Central memory CD8-positive, alpha-beta T cell (primary cell): Measurements from ENCODE around the gene NUSAP1.
"Not testable (repeated sequence)": the region's sequence is repeated elsewhere in the genome, so short reads cannot be mapped to it uniquely, and the experiment has no call there.

Source experiments
- ATAC-seq: fragments of 150-1000 bp; cut with Tn5 transposase; replicated peaks from 2 replicates; pipeline ENCODE4 v1.10.0; 2022; ENCODE audit warnings: mild to moderate bottlenecking, moderate FRiP score, moderate number of reproducible peaks; ENCODE audit not compliant: poor library complexity, severe bottlenecking; ENCODE audit errors: extremely low read depth
- DNase-seq, 2 donors: peaks; one replicate each; pipeline ENCODE4 v3.0.0; 2021; ENCODE audit warnings: low spot score in 2 of 2
- H3K27ac Mint-ChIP-seq: one replicate; pipeline ENCODE4 v1.8.0; 2022; ENCODE audit warnings: low read depth, mild to moderate bottlenecking, moderate library complexity, mixed read lengths
- H3K27me3 Mint-ChIP-seq: one replicate; pipeline ENCODE4 v1.8.0; 2022; ENCODE audit warnings: mixed read lengths
- H3K36me3 Mint-ChIP-seq: one replicate; pipeline ENCODE4 v1.8.0; 2022; ENCODE audit warnings: mild to moderate bottlenecking, moderate library complexity, mixed read lengths; ENCODE audit not compliant: insufficient read depth
- H3K4me1 Mint-ChIP-seq: one replicate; pipeline ENCODE4 v1.8.0; 2022; ENCODE audit warnings: mixed read lengths
- H3K4me3 Mint-ChIP-seq: one replicate; pipeline ENCODE4 v1.8.0; 2022; ENCODE audit warnings: mild to moderate bottlenecking, moderate library complexity, mixed read lengths
- H3K9me3 Mint-ChIP-seq: one replicate; pipeline ENCODE4 v1.8.0; 2022; ENCODE audit warnings: mixed read lengths

The NUSAP1 gene

GRCh38 chr15:41337631-41338522 lies 5.2 kb downstream of the NUSAP1 start:
- peaks cover 23% of the 10 kb centered on the region for H3K4me1 Mint-ChIP-seq

GRCh38 chr15:41340189-41340695 lies 7.6 kb downstream of the NUSAP1 start:
- ATAC-seq (no peak), DNase-seq (no peak)
- H3K36me3 Mint-ChIP-seq: peaks cover 3% of the 10 kb centered on the region
- H3K27me3 Mint-ChIP-seq: no peaks in the 10 kb centered on the region
- no peak overlapping the region for H3K27ac Mint-ChIP-seq
- H3K4me3 Mint-ChIP-seq: no peak overlapping the region
- H3K9me3 Mint-ChIP-seq: no peaks in the 10 kb centered on the region
- peaks cover 16% of the 10 kb centered on the region for H3K4me1 Mint-ChIP-seq

More at GRCh38 chr15:41337631-41338522, 5.2 kb downstream of the NUSAP1 start:
- H3K4me3 Mint-ChIP-seq: no peak overlapping the region
- H3K27me3 Mint-ChIP-seq: no peaks in the 10 kb centered on the region
- no peak for ATAC-seq
- no peaks in the 10 kb centered on the region for H3K9me3 Mint-ChIP-seq
- peak overlapping the region; percentile 23 for H3K27ac Mint-ChIP-seq
- H3K36me3 Mint-ChIP-seq: peaks cover 5% of the 10 kb centered on the region
- DNase-seq: no peak

GRCh38 chr15:41341519-41341918 lies 8.8 kb downstream of the NUSAP1 start:
- no peak overlapping the region for H3K4me3 Mint-ChIP-seq
- DNase-seq (no peak), ATAC-seq (no peak)
- H3K36me3 Mint-ChIP-seq: peaks cover 3% of the 10 kb centered on the region
- peaks cover 12% of the 10 kb centered on the region for H3K4me1 Mint-ChIP-seq
- no peaks in the 10 kb centered on the region for H3K27me3 Mint-ChIP-seq
- no peaks in the 10 kb centered on the region for H3K9me3 Mint-ChIP-seq
- H3K27ac Mint-ChIP-seq: no peak overlapping the region

DNA sequence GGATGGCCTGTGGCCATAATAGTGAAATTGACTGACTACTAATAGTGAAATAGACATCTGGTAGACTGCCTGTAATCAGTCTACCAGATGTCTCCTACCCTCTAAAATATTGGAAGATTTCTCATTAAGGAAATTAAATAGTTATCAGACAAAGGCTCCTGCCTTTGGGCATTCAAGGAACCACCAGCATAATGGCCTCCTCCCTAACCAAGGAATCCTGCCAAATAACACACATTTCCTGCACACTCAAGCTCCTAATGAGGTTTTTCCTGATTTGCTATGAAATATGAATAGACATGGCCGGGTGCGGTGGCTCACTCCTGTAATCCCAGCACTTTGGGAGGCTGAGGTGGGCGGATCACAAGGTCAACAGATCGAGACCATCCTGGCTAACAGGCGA lies 14.6 kb downstream of the NUSAP1 start:
- H3K36me3 Mint-ChIP-seq: peaks cover 3% of the 10 kb centered on the region
- no peaks in the 10 kb centered on the region for H3K27me3 Mint-ChIP-seq
- no peak overlapping the region for H3K4me3 Mint-ChIP-seq
- no peaks in the 10 kb centered on the region for H3K9me3 Mint-ChIP-seq
- DNase-seq (no peak), ATAC-seq (no peak)
- no peak overlapping the region for H3K27ac Mint-ChIP-seq
- H3K4me1 Mint-ChIP-seq: no peaks in the 10 kb centered on the region

- H3K36me3 Mint-ChIP-seq: peaks cover 2% of the 10 kb centered on the region
- no peak overlapping the region for H3K4me3 Mint-ChIP-seq
- no peaks in the 10 kb centered on the region for H3K4me1 Mint-ChIP-seq
- H3K27me3 Mint-ChIP-seq: no peaks in the 10 kb centered on the region
- no peak for ATAC-seq
- no peak for DNase-seq
- H3K9me3 Mint-ChIP-seq: no peaks in the 10 kb centered on the region
- peak overlapping the region; percentile 12 for H3K27ac Mint-ChIP-seq
Observed at GRCh38 chr15:41350057-41350717, 17.5 kb downstream of the NUSAP1 start.

DNA sequence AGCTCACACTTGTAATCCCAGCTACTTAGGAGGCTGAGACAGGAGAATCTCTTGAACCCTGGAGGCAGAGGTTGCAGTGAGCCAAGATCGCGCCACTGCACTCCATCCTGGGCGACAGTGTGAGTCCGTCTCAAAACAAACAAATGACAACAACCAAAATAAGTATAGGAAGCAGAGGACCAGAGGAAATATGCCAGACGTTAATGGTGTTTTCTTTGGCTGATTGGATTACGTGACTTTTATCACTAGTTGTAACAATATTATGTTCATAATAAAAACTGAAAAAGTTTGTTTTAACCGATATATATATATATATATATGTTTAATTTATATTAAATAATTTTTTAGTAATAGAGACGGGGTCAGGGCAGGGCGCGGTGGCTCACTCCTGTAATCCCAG lies 21.7 kb downstream of the NUSAP1 start:
- Mint-ChIP-seq H3K4me3 (no peak overlapping the region), H3K27ac (no peak overlapping the region), H3K9me3 (no peaks in the 10 kb centered on the region), H3K36me3 (peaks cover 2% of the 10 kb centered on the region), H3K27me3 (no peaks in the 10 kb centered on the region), H3K4me1 (no peaks in the 10 kb centered on the region)
- no peak for ATAC-seq
- no peak for DNase-seq

GRCh38 chr15:41367418-41367817 lies 34.7 kb downstream of the NUSAP1 start:
- H3K27ac Mint-ChIP-seq: no peak overlapping the region
- DNase-seq (no peak), ATAC-seq (no peak)
- no peaks in the 10 kb centered on the region for H3K9me3 Mint-ChIP-seq
- H3K4me1 Mint-ChIP-seq: no peaks in the 10 kb centered on the region
- no peak overlapping the region for H3K4me3 Mint-ChIP-seq
- H3K36me3 Mint-ChIP-seq: peaks cover 13% of the 10 kb centered on the region
- no peaks in the 10 kb centered on the region for H3K27me3 Mint-ChIP-seq

DNA sequence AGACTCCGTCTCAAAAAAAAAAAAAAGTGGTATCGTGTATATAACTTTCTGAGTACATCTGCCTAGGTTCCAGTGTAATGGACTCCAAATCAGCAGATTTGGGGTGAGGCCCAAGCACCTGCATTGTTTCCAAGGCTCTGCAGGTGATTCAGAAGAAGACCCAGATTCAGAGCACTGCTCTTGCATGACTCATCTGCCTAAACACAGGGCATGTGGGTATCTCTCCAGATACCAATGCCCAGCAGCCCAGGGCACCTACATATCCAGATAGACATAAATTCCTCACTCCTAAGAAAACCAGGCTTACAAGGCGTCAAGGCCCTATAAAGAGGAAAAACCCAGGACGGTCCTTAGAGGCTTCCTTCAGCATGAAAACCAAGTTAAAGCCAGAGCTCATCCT lies 45.3 kb downstream of the NUSAP1 start:
- Mint-ChIP-seq H3K4me1 (no peaks in the 10 kb centered on the region), H3K36me3 (peaks cover 7% of the 10 kb centered on the region), H3K27me3 (no peaks in the 10 kb centered on the region), H3K9me3 (no peaks in the 10 kb centered on the region), H3K27ac (no peak overlapping the region), H3K4me3 (no peak overlapping the region)
- DNase-seq (no peak), ATAC-seq (no peak)

- H3K4me3 Mint-ChIP-seq, H3K9me3 Mint-ChIP-seq, ATAC-seq, H3K4me1 Mint-ChIP-seq, H3K27ac Mint-ChIP-seq, H3K27me3 Mint-ChIP-seq, DNase-seq: not testable (repeated sequence)
- peaks cover 14% of the 10 kb centered on the region for H3K36me3 Mint-ChIP-seq
Observed at GRCh38 chr15:41383974-41384749, 51.5 kb downstream of the NUSAP1 start.

DNA sequence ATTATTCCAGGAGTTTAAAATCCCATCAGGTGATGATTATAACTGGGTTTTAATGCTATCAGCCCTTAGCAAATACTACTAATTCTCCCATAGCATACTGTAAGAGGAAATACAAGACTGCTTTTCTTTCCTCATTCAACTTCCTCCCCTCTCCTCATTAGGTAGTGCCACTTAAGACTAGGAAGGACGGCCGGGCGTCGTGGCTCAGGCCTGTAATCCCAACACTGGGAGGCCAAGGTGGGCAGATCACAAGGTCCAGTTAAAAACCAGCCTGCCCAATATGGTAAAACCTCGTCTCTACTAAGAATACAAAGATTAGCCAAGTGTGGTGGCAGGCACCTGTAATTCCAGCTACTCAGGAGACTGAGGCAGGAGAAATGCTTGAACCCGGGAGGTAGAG lies 55.0 kb downstream of the NUSAP1 start:
- DNase-seq (no peak), ATAC-seq (no peak)
- no peak overlapping the region for H3K4me3 Mint-ChIP-seq
- H3K4me1 Mint-ChIP-seq: peaks cover 2% of the 10 kb centered on the region
- H3K27me3 Mint-ChIP-seq: no peaks in the 10 kb centered on the region
- H3K9me3 Mint-ChIP-seq: no peaks in the 10 kb centered on the region
- no peak overlapping the region for H3K27ac Mint-ChIP-seq
- H3K36me3 Mint-ChIP-seq: peaks cover 18% of the 10 kb centered on the region

- Mint-ChIP-seq H3K27me3 (no peaks in the 10 kb centered on the region), H3K27ac (peak overlapping the region; percentile 59), H3K9me3 (no peaks in the 10 kb centered on the region), H3K4me3 (no peak overlapping the region), H3K4me1 (peaks cover 15% of the 10 kb centered on the region), H3K36me3 (peaks cover 50% of the 10 kb centered on the region)
- no peak for ATAC-seq
- no peak for DNase-seq
Observed at GRCh38 chr15:41392659-41393058, 60.0 kb downstream of the NUSAP1 start.

GRCh38 chr15:41394924-41395323 lies 62.2 kb downstream of the NUSAP1 start:
- DNase-seq (no peak), ATAC-seq (no peak)

More at GRCh38 chr15:41394924-41395323, 62.2 kb downstream of the NUSAP1 start:
- Mint-ChIP-seq H3K36me3 (peaks cover 39% of the 10 kb centered on the region), H3K9me3 (no peaks in the 10 kb centered on the region), H3K27ac (no peak overlapping the region), H3K4me1 (peaks cover 15% of the 10 kb centered on the region), H3K4me3 (no peak overlapping the region), H3K27me3 (no peaks in the 10 kb centered on the region)
